22Rv1 (cell line): Measurements from ENCODE around the gene DYNC1I1.

Experiments
- H3K27ac ChIP-seq: fragments of 450-650 bp; 2 replicates; pipeline ENCODE4 v1.5.1; 2017
- CTCF ChIP-seq: fragments of 450-650 bp; IDR thresholded peaks from 2 replicates; pipeline ENCODE4 v1.5.1; 2017; ENCODE audit warnings: mild to moderate bottlenecking
- ZFX ChIP-seq: fragments of 450-650 bp; IDR thresholded peaks from 2 replicates; pipeline ENCODE4 v1.6.1; 2017; ENCODE audit warnings: antibody characterized with exemption, borderline replicate concordance

Gene DYNC1I1

GRCh38 chr7:95847061-95847460 lies 74.7 kb downstream of the DYNC1I1 start:
- no peak overlapping the region for H3K27ac ChIP-seq
- no peak for TF ChIP-seq ZFX
- no peak for TF ChIP-seq CTCF

GRCh38 chr7:95859429-95859828 lies 87.1 kb downstream of the DYNC1I1 start:
- TF ChIP-seq ZFX (no peak), CTCF (no peak)
- no peak overlapping the region for H3K27ac ChIP-seq

GRCh38 chr7:95861041-95861440 lies 88.7 kb downstream of the DYNC1I1 start:
- no peak for TF ChIP-seq ZFX
- TF ChIP-seq CTCF, result no peak
- no peak overlapping the region for H3K27ac ChIP-seq

- H3K27ac ChIP-seq, result no peak overlapping the region
Observed at GRCh38 chr7:95863623-95864022, 91.3 kb downstream of the DYNC1I1 start.

GRCh38 chr7:95865716-95866371 lies 93.5 kb downstream of the DYNC1I1 start:
- no peak for TF ChIP-seq ZFX
- TF ChIP-seq CTCF, result peak; percentile 56
- H3K27ac ChIP-seq, result no peak overlapping the region

More at GRCh38 chr7:95863623-95864022, 91.3 kb downstream of the DYNC1I1 start:
- TF ChIP-seq ZFX, result no peak
- no peak for TF ChIP-seq CTCF

- TF ChIP-seq ZFX, result no peak
- no peak for TF ChIP-seq CTCF
- no peak overlapping the region for H3K27ac ChIP-seq
Observed at GRCh38 chr7:95867309-95867708, 95.0 kb downstream of the DYNC1I1 start.

- TF ChIP-seq ZFX (no peak), CTCF (peak; percentile 91)
- no peak overlapping the region for H3K27ac ChIP-seq
Observed at GRCh38 chr7:95871075-95871848, 98.9 kb downstream of the DYNC1I1 start.
